Neural progenitor cell (in vitro differentiated cells): ENCODE data around the gene CD86. TPM values are rescaled to one million over a fixed set of nuclear protein-coding genes. Genes with fewer than 3 reads are reported as not detected.

ENCODE experiments used
- DNase-seq: peaks from one replicate; pipeline ENCODE4 v3.0.0-alpha.2; 2016; ENCODE audit warnings: low spot score
- H2AFZ ChIP-seq: fragments of 200-600 bp; sonication (generic); replicated peaks from 2 replicates; pipeline ENCODE4 v1.6.1; 2016; ENCODE audit warnings: antibody characterized with exemption
- H3F3A ChIP-seq: fragments of 200-600 bp; sonication (generic); 2 replicates; pipeline ENCODE4 v1.6.1; 2016; ENCODE audit warnings: antibody characterized with exemption, low read depth
- H3K27ac ChIP-seq: fragments of 200-600 bp; sonication (generic); 2 replicates; pipeline ENCODE4 v1.5.1; 2016; ENCODE audit warnings: mild to moderate bottlenecking
- H3K27me3 ChIP-seq: fragments of 200-600 bp; sonication (generic); 2 replicates; pipeline ENCODE4 v1.6.1; 2016; ENCODE audit warnings: mild to moderate bottlenecking, moderate library complexity
- H3K36me3 ChIP-seq: fragments of 200-600 bp; sonication (generic); 2 replicates; pipeline ENCODE4 v1.5.1; 2016
- H3K4me1 ChIP-seq: fragments of 200-600 bp; sonication (generic); 2 replicates; pipeline ENCODE4 v1.6.1; 2016; ENCODE audit warnings: mixed run types
- H3K4me2 ChIP-seq: fragments of 200-600 bp; sonication (generic); 2 replicates; pipeline ENCODE4 v1.6.1; 2016
- H3K4me3 ChIP-seq: fragments of 200-600 bp; sonication (generic); 2 replicates; pipeline ENCODE4 v1.5.1; 2016
- H3K79me2 ChIP-seq: fragments of 200-600 bp; sonication (generic); 2 replicates; pipeline ENCODE4 v1.6.1; 2016; ENCODE audit warnings: low read depth
- H3K9ac ChIP-seq: fragments of 200-600 bp; sonication (generic); 2 replicates; pipeline ENCODE4 v1.6.1; 2016
- H3K9me3 ChIP-seq: fragments of 200-600 bp; sonication (generic); 2 replicates; pipeline ENCODE4 v1.5.1; 2016; ENCODE audit warnings: low read depth
- H4K20me1 ChIP-seq: fragments of 200-600 bp; sonication (generic); 2 replicates; pipeline ENCODE4 v1.6.1; 2016; ENCODE audit warnings: low read depth
- H3K27ac Mint-ChIP-seq: 3 replicates; pipeline ENCODE4 v1.8.0; 2021; ENCODE audit warnings: mixed read lengths
- H3K27me3 Mint-ChIP-seq: 2 replicates; pipeline ENCODE4 v1.8.0; 2022; ENCODE audit warnings: low read depth, mild to moderate bottlenecking, inconsistent platforms, moderate library complexity, mixed read lengths; ENCODE audit not compliant: insufficient read depth
- H3K36me3 Mint-ChIP-seq: 3 replicates; pipeline ENCODE4 v1.8.0; 2021; ENCODE audit warnings: mixed read lengths
- H3K4me1 Mint-ChIP-seq: 3 replicates; pipeline ENCODE4 v1.8.0; 2021; ENCODE audit warnings: mixed read lengths
- H3K4me3 Mint-ChIP-seq: 3 replicates; pipeline ENCODE4 v1.8.0; 2021; ENCODE audit warnings: mild to moderate bottlenecking, moderate library complexity, mixed read lengths
- H3K9me3 Mint-ChIP-seq: 3 replicates; pipeline ENCODE4 v1.8.0; 2020; ENCODE audit warnings: mixed read lengths
- EZH2 ChIP-seq: fragments of 200-600 bp; sonication (generic); IDR thresholded peaks from 2 replicates; pipeline ENCODE4 v1.6.1; 2017; ENCODE audit warnings: antibody characterized with exemption, mild to moderate bottlenecking, moderate library complexity
- EZH2phosphoT487 ChIP-seq: fragments of 200-600 bp; sonication (generic); IDR thresholded peaks from 2 replicates; pipeline ENCODE4 v1.6.1; 2017; ENCODE audit warnings: antibody characterized with exemption
- total RNA-seq: library from RNA; depleted of rRNA; stranded (reverse); fragments of >200 nt; gene quantifications from 2 replicates; pipeline ENCODE4 v1.2.3, GENCODE V29; 2015; ENCODE audit warnings: low replicate concordance
- TF ChIP-seq, protein P1 (sequence below): fragments of 200-600 bp; sonication (generic); IDR thresholded peaks from 2 replicates; pipeline ENCODE4 v1.5.1; 2017; ENCODE audit warnings: antibody characterized with exemption, mild to moderate bottlenecking

CD86 gene
- total RNA-seq, 1 donor from 2014 or later, result not detected

GRCh38 chr3:122094693-122095092 lies 39.5 kb downstream of the CD86 start:
- Mint-ChIP-seq H3K36me3 (no peaks in the 10 kb centered on the region), H3K27ac (no peak overlapping the region), H3K9me3 (no peaks in the 10 kb centered on the region), H3K4me3 (no peak overlapping the region), H3K27me3 (no peaks in the 10 kb centered on the region), H3K4me1 (peaks cover 17% of the 10 kb centered on the region)
- Histone ChIP-seq H3K4me2 (no peak overlapping the region), H3K36me3 (no peaks in the 10 kb centered on the region), H3K9ac (no peak overlapping the region), H3K4me3 (no peak overlapping the region), H3K27me3 (no peaks in the 10 kb centered on the region), H3K79me2 (no peaks in the 10 kb centered on the region), H3K9me3 (no peaks in the 10 kb centered on the region), H2AFZ (no peak overlapping the region), H3F3A (no peaks in the 10 kb centered on the region), H4K20me1 (no peaks in the 10 kb centered on the region), H3K4me1 (no peaks in the 10 kb centered on the region), H3K27ac (no peak overlapping the region)
- no peak for DNase-seq
- TF ChIP-seq EZH2, result no peak
- TF ChIP-seq, protein P1, sequence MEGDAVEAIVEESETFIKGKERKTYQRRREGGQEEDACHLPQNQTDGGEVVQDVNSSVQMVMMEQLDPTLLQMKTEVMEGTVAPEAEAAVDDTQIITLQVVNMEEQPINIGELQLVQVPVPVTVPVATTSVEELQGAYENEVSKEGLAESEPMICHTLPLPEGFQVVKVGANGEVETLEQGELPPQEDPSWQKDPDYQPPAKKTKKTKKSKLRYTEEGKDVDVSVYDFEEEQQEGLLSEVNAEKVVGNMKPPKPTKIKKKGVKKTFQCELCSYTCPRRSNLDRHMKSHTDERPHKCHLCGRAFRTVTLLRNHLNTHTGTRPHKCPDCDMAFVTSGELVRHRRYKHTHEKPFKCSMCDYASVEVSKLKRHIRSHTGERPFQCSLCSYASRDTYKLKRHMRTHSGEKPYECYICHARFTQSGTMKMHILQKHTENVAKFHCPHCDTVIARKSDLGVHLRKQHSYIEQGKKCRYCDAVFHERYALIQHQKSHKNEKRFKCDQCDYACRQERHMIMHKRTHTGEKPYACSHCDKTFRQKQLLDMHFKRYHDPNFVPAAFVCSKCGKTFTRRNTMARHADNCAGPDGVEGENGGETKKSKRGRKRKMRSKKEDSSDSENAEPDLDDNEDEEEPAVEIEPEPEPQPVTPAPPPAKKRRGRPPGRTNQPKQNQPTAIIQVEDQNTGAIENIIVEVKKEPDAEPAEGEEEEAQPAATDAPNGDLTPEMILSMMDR, result no peak
- TF ChIP-seq EZH2phosphoT487, result no peak

- Histone ChIP-seq H4K20me1 (no peaks in the 10 kb centered on the region), H3K27me3 (no peaks in the 10 kb centered on the region), H3K4me3 (no peak overlapping the region), H3K9me3 (no peaks in the 10 kb centered on the region), H3K79me2 (no peaks in the 10 kb centered on the region), H3K4me2 (no peak overlapping the region), H3F3A (no peaks in the 10 kb centered on the region), H2AFZ (no peak overlapping the region), H3K9ac (no peak overlapping the region), H3K27ac (no peak overlapping the region), H3K36me3 (no peaks in the 10 kb centered on the region), H3K4me1 (no peaks in the 10 kb centered on the region)
- Mint-ChIP-seq H3K27me3 (no peaks in the 10 kb centered on the region), H3K27ac (no peak overlapping the region), H3K4me1 (peaks cover 5% of the 10 kb centered on the region), H3K4me3 (no peak overlapping the region), H3K9me3 (no peaks in the 10 kb centered on the region), H3K36me3 (no peaks in the 10 kb centered on the region)
- no peak for TF ChIP-seq EZH2
- TF ChIP-seq, protein P1, result no peak
- DNase-seq, result no peak
Measured at GRCh38 chr3:122097141-122097540, 42.0 kb downstream of the CD86 start.

- TF ChIP-seq, protein P1, result no peak
- TF ChIP-seq EZH2 (no peak), EZH2phosphoT487 (no peak)
- no peak overlapping the region for H3K9ac ChIP-seq
- H3K27me3 ChIP-seq, result no peaks in the 10 kb centered on the region
- no peaks in the 10 kb centered on the region for H3K36me3 ChIP-seq
- Mint-ChIP-seq H3K27ac (no peak overlapping the region), H3K4me1 (no peaks in the 10 kb centered on the region), H3K27me3 (no peaks in the 10 kb centered on the region), H3K36me3 (no peaks in the 10 kb centered on the region), H3K9me3 (no peaks in the 10 kb centered on the region), H3K4me3 (no peak overlapping the region)
- no peaks in the 10 kb centered on the region for H3K4me1 ChIP-seq
- H3K9me3 ChIP-seq, result no peaks in the 10 kb centered on the region
- no peaks in the 10 kb centered on the region for H4K20me1 ChIP-seq
- H3K4me2 ChIP-seq, result no peak overlapping the region
- H3K27ac ChIP-seq, result no peak overlapping the region
- H2AFZ ChIP-seq, result no peak overlapping the region
- no peak overlapping the region for H3K4me3 ChIP-seq
- no peaks in the 10 kb centered on the region for H3F3A ChIP-seq
- no peak for DNase-seq
- H3K79me2 ChIP-seq, result no peaks in the 10 kb centered on the region
Measured at GRCh38 chr3:122098611-122099010, 43.4 kb downstream of the CD86 start.

GRCh38 chr3:122099255-122099654 lies 44.1 kb downstream of the CD86 start:
- Mint-ChIP-seq H3K9me3 (no peaks in the 10 kb centered on the region), H3K36me3 (no peaks in the 10 kb centered on the region), H3K27ac (no peak overlapping the region), H3K4me3 (no peak overlapping the region), H3K4me1 (no peaks in the 10 kb centered on the region), H3K27me3 (no peaks in the 10 kb centered on the region)
- TF ChIP-seq, protein P1, result no peak
- TF ChIP-seq EZH2 (no peak), EZH2phosphoT487 (no peak)
- Histone ChIP-seq H3K36me3 (no peaks in the 10 kb centered on the region), H3K4me1 (no peaks in the 10 kb centered on the region), H3K4me3 (no peak overlapping the region), H3K9me3 (no peaks in the 10 kb centered on the region), H2AFZ (no peak overlapping the region), H3F3A (no peaks in the 10 kb centered on the region), H3K79me2 (no peaks in the 10 kb centered on the region), H3K27me3 (no peaks in the 10 kb centered on the region), H3K27ac (no peak overlapping the region), H4K20me1 (no peaks in the 10 kb centered on the region), H3K9ac (no peak overlapping the region), H3K4me2 (no peak overlapping the region)
- DNase-seq, result no peak
